Cerebellar nuclear complex (tissue), 1 donor: ENCODE results near the gene ERC2.

Experiments used
- DNase-seq, 2 experiments: peaks; one replicate each; lab custom pipeline; 2025; lab: John Stamatoyannopoulos, UW

Gene ERC2

GRCh38 chr3:55795296-55795695 lies 673.0 kb downstream of the ERC2 start:
- no peak for DNase-seq

- no peak for DNase-seq
Measured at GRCh38 chr3:55792742-55793141, 675.5 kb downstream of the ERC2 start.

- DNase-seq = no peak
Measured at GRCh38 chr3:55792009-55792408, 676.3 kb downstream of the ERC2 start.

GRCh38 chr3:55790596-55791350 lies 677.5 kb downstream of the ERC2 start:
- DNase-seq = no peak

- DNase-seq = no peak
Measured at GRCh38 chr3:55789516-55789915, 678.8 kb downstream of the ERC2 start.

GRCh38 chr3:55782807-55783206 lies 685.5 kb downstream of the ERC2 start:
- no peak for DNase-seq

GRCh38 chr3:55782351-55782750 lies 685.9 kb downstream of the ERC2 start:
- DNase-seq = no peak

GRCh38 chr3:55780913-55781312 lies 687.4 kb downstream of the ERC2 start:
- no peak for DNase-seq

GRCh38 chr3:55779543-55779942 lies 688.7 kb downstream of the ERC2 start:
- no peak for DNase-seq

- no peak for DNase-seq
Measured at GRCh38 chr3:55775366-55776154, 692.7 kb downstream of the ERC2 start.

- no peak for DNase-seq
Measured at GRCh38 chr3:55774856-55775255, 693.4 kb downstream of the ERC2 start.

- DNase-seq = no peak
Measured at GRCh38 chr3:55771503-55771902, 696.8 kb downstream of the ERC2 start.

- no peak for DNase-seq
Measured at GRCh38 chr3:55770077-55770476, 698.2 kb downstream of the ERC2 start.

GRCh38 chr3:55766753-55767152 lies 701.5 kb downstream of the ERC2 start:
- DNase-seq = no peak

GRCh38 chr3:55765906-55766701 lies 702.2 kb downstream of the ERC2 start:
- DNase-seq = peak in 1 of 2 experiments; percentile 51

GRCh38 chr3:55765398-55765797 lies 702.9 kb downstream of the ERC2 start:
- no peak for DNase-seq

- no peak for DNase-seq
Measured at GRCh38 chr3:55756976-55757375, 711.3 kb downstream of the ERC2 start.

GRCh38 chr3:55755516-55756205 lies 712.6 kb downstream of the ERC2 start:
- no peak for DNase-seq

GRCh38 chr3:55752911-55753310 lies 715.4 kb downstream of the ERC2 start:
- DNase-seq = no peak

- no peak for DNase-seq
Measured at GRCh38 chr3:55751730-55752129, 716.5 kb downstream of the ERC2 start.

- DNase-seq = no peak
Measured at GRCh38 chr3:55750525-55750924, 717.7 kb downstream of the ERC2 start.

GRCh38 chr3:55749036-55749435 lies 719.2 kb downstream of the ERC2 start:
- DNase-seq = no peak
